HG03064 (cell line): ENCODE measurements around the gene ACOX3.
"Not testable (repeated sequence)": the region's sequence is repeated elsewhere in the genome, so short reads cannot be mapped to it uniquely, and the experiment has no call there.

ENCODE experiments used
- ATAC-seq: cut with Tn5 transposase; IDR thresholded peaks from one replicate; pipeline ENCODE4 v1.9.1; 2021; ENCODE audit warnings: low read depth; ENCODE audit not compliant: unreplicated experiment

Gene ACOX3

GRCh38 chr4:8359193-8359592 lies 81.3 kb downstream of the ACOX3 start:
- ATAC-seq: no peak

- no peak for ATAC-seq
These were observed 83.7 kb downstream of the ACOX3 start for GRCh38 chr4:8356856-8357255.

GRCh38 chr4:8355864-8356565 lies 84.5 kb downstream of the ACOX3 start:
- ATAC-seq: no peak

GRCh38 chr4:8355306-8355705 lies 85.2 kb downstream of the ACOX3 start:
- ATAC-seq: no peak

GRCh38 chr4:8353912-8354453 lies 86.5 kb downstream of the ACOX3 start:
- no peak for ATAC-seq

- ATAC-seq: no peak
These were observed 87.3 kb downstream of the ACOX3 start for GRCh38 chr4:8353158-8353669.

GRCh38 chr4:8352368-8353157 lies 88.0 kb downstream of the ACOX3 start:
- no peak for ATAC-seq

- no peak for ATAC-seq
These were observed 88.6 kb downstream of the ACOX3 start for GRCh38 chr4:8351931-8352367.

GRCh38 chr4:8350841-8351461 lies 89.6 kb downstream of the ACOX3 start:
- ATAC-seq: no peak

- ATAC-seq: no peak
These were observed 90.2 kb downstream of the ACOX3 start for GRCh38 chr4:8350352-8350751.

GRCh38 chr4:8349664-8350236 lies 90.8 kb downstream of the ACOX3 start:
- ATAC-seq: no peak

GRCh38 chr4:8349236-8349635 lies 91.3 kb downstream of the ACOX3 start:
- ATAC-seq: not testable (repeated sequence)

- no peak for ATAC-seq
These were observed 92.5 kb downstream of the ACOX3 start for GRCh38 chr4:8348071-8348470.

- no peak for ATAC-seq
These were observed 92.9 kb downstream of the ACOX3 start for GRCh38 chr4:8347660-8348059.

GRCh38 chr4:8346838-8347605 lies 93.5 kb downstream of the ACOX3 start:
- no peak for ATAC-seq

GRCh38 chr4:8345946-8346814 lies 94.3 kb downstream of the ACOX3 start:
- no peak for ATAC-seq

- no peak for ATAC-seq
These were observed 95.2 kb downstream of the ACOX3 start for GRCh38 chr4:8345053-8345945.

GRCh38 chr4:8344377-8344776 lies 96.1 kb downstream of the ACOX3 start:
- no peak for ATAC-seq
